Activated CD8-positive, alpha-beta memory T cell treated with anti-CD3 and anti-CD28 coated beads, Interleukin-2, amount 50 U/mL, for 48 hours (primary cell): ENCODE measurements around the gene LIPM.

Experiments used
- DNase-seq: peaks from one replicate; pipeline ENCODE4 v3.0.0-alpha.2; 2020

The LIPM gene

DNA sequence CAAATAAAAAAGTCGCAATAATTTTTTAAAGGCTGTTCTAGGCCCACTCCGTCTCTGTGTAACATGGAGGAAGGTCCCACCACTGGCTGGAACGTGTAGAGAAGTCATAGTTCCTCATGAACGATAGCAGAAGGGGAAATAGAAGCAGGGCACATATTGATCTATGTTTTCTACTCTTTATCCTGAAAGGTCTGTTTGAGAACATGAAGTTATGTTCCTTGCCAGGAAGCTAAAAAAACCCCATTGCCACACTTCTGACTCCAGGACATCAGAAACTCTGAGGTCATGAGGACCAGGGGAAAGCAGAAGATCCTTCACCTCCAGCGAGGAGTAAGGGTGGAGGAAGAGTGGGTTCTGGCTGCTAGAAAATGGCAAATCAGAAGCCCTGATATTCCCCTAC, 38.4 kb downstream of the LIPM start:
- no peak for DNase-seq

DNA sequence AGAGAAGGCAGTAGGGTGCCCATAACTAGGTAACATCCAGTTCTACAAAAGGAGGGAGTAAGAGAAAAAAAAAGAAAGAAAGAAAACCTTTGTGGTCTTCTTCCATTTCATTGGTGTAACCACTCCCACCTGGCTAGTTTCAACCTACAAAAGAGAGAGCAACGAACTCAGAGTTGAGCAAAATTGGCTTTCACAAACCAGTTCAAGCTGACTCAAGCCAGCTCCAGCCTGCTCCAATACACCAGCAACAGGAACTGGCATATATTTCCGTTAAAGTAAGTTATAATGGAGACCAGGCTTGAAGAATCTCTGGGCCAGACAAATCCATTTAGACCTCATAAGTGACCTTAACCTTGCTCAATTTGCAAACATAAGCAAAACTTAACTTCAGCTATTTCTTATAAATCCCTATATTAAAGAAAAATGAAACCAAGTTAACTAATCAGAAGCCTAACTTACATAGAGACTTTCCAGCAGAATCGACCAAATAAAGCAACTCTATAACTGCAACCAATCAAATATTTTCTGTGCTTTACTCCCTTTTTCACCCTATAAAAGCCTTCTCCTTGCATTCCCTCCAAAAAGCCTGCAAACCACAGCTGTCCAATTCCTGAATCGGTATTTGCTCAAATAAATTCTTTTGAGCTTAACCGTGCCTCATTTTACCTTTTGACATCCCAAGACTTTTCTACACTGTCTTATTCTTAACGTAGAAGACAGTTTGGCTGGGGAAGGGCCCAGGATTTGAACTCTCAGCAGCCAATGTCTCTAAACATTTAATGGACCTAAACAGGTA, 39.0 kb downstream of the LIPM start:
- no peak for DNase-seq

- DNase-seq: no peak
Measured at GRCh38 chr10:88843171-88843570, 40.6 kb downstream of the LIPM start.

DNA sequence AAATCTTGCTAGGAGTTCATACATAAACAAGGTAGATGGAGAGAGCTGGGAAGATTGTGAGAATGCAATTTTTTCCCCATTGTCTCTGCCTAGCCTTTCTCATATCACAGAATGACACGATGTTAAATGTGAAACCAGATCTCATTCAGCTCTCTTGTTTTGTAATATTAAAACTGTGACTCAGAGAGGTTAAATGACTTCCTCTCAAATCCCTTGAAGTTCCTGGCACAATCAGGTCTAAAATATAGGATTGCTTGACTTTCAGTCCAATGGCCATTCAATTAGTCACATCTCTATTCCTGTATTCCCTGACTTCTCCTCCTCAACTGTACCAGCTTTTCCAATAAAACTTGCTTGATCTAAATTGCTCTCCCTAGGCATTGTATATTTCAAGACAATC, 46.0 kb downstream of the LIPM start:
- DNase-seq: no peak

DNA sequence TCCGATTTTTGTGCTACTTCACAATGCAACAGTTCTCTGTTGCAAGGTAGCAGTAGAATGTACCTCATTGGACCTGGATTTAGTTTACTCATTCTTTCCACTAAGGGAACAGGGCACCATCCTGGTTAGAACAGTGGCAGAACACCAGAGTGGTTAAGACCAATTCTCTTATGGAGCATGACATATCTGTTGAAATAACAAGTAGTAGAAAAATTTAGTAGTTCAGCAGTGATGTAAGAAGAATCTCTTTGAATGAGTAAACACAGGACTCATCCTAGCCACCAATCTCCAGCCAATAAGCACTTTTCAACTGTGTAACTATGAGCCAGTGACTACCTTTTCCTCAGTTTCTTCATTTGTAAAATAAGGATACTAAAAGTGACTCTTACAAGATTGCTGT, 46.7 kb downstream of the LIPM start:
- DNase-seq: no peak

DNA sequence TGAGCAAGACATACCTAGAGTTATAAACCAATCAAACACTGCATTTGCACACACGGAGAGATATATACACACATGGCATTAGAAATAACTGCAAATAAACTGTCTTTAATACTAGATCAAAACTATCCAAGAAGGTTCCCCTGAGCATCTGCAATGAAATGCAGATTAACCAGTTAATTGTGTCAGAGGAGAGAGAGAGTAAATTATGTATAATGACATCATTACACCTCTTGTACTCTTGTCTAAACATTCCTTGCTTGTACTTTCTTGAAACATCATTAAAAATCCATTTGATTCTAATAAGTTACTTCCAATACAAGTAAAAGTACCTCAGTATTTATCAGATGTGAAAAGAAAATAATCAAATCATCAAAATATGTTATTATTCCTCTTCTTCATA, 48.2 kb downstream of the LIPM start:
- DNase-seq: no peak

DNA sequence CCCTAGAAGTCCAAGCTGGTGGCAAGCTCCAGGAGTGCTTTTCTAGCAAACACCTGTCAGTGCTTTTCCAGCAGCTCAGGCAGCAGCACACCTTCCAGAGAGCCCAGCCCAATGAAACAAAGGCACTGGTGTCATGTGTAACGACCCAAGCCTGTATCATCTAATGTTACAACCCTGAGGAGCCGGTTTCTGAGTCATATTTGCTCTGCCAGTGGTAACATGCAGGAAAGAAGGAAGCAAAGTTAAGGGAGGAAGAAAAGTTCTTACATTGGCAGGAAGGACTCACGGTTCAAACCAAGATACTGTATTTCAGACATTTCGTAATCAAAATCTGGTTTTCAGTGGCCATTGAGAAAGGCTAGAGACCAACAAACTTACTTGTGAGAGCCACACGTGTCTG, 49.2 kb downstream of the LIPM start, which contains the start of gene ANKRD22:
ANKRD22 (minus strand) TSS at position 139 of the 400 bp plus-strand sequence. CDS start 237 bp downstream, outside the sequence.
- no peak for DNase-seq

DNA sequence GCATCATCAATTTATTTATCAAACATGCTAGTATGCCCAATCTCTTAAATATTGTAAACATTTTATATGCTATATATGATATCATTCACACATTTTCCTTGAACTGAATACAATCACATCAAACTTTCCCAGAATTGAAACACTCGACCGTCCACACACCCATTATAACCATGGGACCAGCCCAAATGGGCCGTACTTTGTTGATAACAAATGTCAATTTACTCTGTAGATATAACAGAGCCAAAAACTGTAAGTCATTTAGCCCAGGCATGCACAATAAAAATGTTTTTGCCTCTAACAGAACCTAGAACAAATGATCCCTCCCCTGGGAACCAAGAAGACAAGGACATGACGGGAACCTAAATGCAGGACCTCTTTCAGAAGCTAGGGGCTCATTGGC, 49.8 kb downstream of the LIPM start:
- DNase-seq: no peak

DNA sequence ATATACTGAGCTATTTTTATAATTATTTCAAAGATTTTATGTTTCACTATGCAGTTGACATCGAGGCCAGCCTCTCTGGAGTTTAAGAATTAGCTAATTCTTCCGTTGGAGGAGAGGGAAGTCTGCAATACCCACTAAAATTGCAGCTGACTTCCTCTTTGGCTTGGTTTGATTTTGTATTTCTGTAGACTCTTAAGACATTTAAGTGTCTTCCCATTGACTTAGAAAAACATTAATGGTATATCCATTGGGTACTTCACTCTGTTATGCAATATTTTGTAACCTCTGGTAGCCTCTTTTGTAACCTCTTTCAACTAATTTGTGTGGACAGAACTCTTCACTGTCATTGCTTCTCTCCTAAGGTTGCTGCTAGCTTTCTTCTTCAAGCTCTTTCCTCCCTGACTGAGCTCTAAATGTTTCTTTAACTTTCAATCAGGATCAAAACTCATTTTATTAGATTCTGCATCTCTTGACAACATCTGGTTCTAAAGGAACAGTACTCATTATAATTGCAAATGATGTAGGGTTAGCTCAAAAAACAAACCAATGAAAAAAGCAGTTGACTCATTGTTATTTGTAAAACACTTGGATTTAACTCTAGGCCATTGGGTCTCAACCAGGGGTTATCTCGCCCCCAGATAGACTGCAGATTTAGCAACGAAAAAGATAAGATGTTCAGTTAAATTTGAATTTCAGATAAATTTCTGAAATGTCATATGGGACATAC, 50.8 kb downstream of the LIPM start:
- no peak for DNase-seq

DNA sequence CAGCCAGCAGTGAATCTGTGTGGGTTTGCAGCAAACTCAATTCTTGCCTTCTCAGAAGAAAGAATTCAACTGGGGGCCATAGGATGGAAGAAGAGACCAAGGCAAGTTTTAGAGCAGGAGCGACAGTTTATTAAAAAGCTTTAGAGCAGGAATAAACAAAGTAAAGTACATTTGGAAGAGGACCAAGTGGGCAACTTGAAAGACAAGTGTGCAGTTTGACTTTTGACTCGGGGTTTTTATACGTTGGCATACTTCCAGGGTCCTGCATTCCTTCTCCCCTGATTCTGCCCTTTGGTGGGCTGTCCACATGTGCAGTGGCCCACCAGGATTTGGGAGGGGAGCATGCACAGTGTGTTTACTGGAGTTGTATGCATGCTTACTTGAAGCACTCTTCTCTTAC, 52.2 kb downstream of the LIPM start:
- no peak for DNase-seq

GRCh38 chr10:88857831-88858230, 55.3 kb downstream of the LIPM start:
- DNase-seq: no peak

DNA sequence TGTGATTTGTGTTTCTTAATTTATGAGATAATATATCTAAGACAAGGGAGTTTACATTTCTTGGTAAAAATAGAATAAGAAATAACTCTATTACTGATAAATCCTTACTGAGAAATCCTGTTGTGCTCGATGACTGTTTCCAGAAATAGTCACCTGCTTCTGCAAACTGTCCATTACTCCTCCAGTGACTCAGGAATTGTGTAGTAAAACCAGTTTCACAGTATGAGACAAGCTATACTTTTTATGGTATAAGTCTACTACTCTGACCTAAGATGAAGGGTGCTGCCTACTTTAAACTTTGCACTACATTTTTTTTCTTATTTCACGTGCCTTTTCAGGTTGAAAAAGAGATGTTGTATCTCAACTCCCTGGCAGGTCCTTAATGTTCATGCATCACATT, 56.0 kb downstream of the LIPM start:
- no peak for DNase-seq

- DNase-seq: no peak
Measured at GRCh38 chr10:88861036-88861435, 58.5 kb downstream of the LIPM start.

- DNase-seq: no peak
Measured at GRCh38 chr10:88865281-88865876, 62.8 kb downstream of the LIPM start.

GRCh38 chr10:88866454-88866853, 63.9 kb downstream of the LIPM start:
- DNase-seq: no peak

DNA sequence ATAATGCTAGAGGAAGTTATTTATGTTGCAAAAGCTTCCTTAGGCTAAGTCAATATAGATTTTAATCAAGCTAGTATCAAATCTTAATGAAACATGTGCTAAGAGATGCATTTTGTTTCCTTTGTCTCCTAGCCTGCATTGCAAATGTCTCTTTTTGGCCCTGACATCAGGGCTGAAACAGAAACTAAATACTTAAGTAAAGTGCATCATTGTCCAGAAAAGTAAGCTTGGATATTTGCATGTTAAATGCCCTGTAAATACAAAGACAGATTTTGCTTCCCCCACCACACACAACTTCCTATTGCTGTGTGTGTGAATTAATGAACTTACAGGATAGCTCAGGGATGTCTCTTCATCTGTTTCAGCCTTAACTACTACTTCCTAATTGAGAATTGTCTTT, 67.6 kb downstream of the LIPM start:
- no peak for DNase-seq
